H1 (cell line): ENCODE measurements around the gene WDR26.

Experiments used
- CHD1 ChIP-seq: IDR thresholded peaks from 2 replicates; pipeline ENCODE4 v1.6.1; 2012; ENCODE audit warnings: low read depth, low read length, improper control_type of control experiment
- EP300 ChIP-seq, 2 experiments: IDR thresholded peaks; 1 replicate in 1 of 2; 2 replicates in 1 of 2; pipeline ENCODE4 v1.6.1; 2011 to 2012; ENCODE audit warnings: low read depth in 2 of 2, low read length in 2 of 2, mild to moderate bottlenecking in 2 of 2, borderline replicate concordance in 1 of 2, inconsistent platforms in 1 of 2, moderate library complexity in 1 of 2
- GTF2F1 ChIP-seq: IDR thresholded peaks from 2 replicates; pipeline ENCODE4 v1.6.1; 2012; ENCODE audit warnings: low read depth, low read length, improper control_type of control experiment, borderline replicate concordance
- HDAC2 ChIP-seq, 2 experiments: fragments of 300-600 bp in 1 of 2; sonication (generic) in 1 of 2; IDR thresholded peaks; 2 replicates each; pipeline ENCODE4 v1.6.1; 2011 to 2012; ENCODE audit warnings: low read depth in 2 of 2, low read length in 2 of 2, mild to moderate bottlenecking in 2 of 2, moderate library complexity in 2 of 2, borderline replicate concordance in 1 of 2, inconsistent platforms in 1 of 2
- JUN ChIP-seq: IDR thresholded peaks from 2 replicates; pipeline ENCODE4 v1.6.1; 2011; ENCODE audit warnings: low read depth, mild to moderate bottlenecking, improper control_type of control experiment, low read length
- PHF8 ChIP-seq: fragments of 200-600 bp; sonication (generic); conservative IDR thresholded peaks from 2 replicates; pipeline ENCODE4 v1.7.1; 2012; ENCODE audit warnings: low read depth, mild to moderate bottlenecking, inconsistent platforms, low read length, moderate library complexity
- POLR2AphosphoS5 ChIP-seq: IDR thresholded peaks from 2 replicates; pipeline ENCODE4 v1.6.1; 2011; ENCODE audit warnings: low read depth, low read length
- RNF2 ChIP-seq: fragments of 200-900, 300-1000 bp; sonication (generic); IDR thresholded peaks from 2 replicates; pipeline ENCODE4 v1.7.1; 2016; ENCODE audit warnings: borderline replicate concordance, low read depth, mild to moderate bottlenecking, antibody characterized with exemption, low read length; ENCODE audit not compliant: poor library complexity, severe bottlenecking; ENCODE audit errors: missing control alignments
- USF2 ChIP-seq: IDR thresholded peaks from 2 replicates; pipeline ENCODE4 v1.6.1; 2011; ENCODE audit warnings: low read length, improper control_type of control experiment
- TF ChIP-seq, protein P1 (sequence below), 3 experiments: IDR thresholded peaks; 1 replicate in 2 of 3; 2 replicates in 1 of 3; pipeline versions ENCODE4 v1.5.1 to v1.6.1; 2011; ENCODE audit warnings: low read length in 3 of 3, mild to moderate bottlenecking in 3 of 3, inconsistent platforms in 2 of 3, low read depth in 1 of 3, moderate library complexity in 1 of 3; ENCODE audit not compliant: insufficient read depth in 1 of 3; ENCODE audit errors: control extremely low read depth in 1 of 3

GRCh38 chr1:224368409-224368808 lies 66.2 kb downstream of the WDR26 start:
- TF ChIP-seq GTF2F1, result no peak
- no peak for TF ChIP-seq USF2
- TF ChIP-seq, protein P1, sequence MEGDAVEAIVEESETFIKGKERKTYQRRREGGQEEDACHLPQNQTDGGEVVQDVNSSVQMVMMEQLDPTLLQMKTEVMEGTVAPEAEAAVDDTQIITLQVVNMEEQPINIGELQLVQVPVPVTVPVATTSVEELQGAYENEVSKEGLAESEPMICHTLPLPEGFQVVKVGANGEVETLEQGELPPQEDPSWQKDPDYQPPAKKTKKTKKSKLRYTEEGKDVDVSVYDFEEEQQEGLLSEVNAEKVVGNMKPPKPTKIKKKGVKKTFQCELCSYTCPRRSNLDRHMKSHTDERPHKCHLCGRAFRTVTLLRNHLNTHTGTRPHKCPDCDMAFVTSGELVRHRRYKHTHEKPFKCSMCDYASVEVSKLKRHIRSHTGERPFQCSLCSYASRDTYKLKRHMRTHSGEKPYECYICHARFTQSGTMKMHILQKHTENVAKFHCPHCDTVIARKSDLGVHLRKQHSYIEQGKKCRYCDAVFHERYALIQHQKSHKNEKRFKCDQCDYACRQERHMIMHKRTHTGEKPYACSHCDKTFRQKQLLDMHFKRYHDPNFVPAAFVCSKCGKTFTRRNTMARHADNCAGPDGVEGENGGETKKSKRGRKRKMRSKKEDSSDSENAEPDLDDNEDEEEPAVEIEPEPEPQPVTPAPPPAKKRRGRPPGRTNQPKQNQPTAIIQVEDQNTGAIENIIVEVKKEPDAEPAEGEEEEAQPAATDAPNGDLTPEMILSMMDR (IDR thresholded peaks at IDR 0.05; ENCODE audit: control extremely low read depth in 1 of 3, insufficient read depth in 1 of 3, low read depth in 1 of 3, low read length in 3 of 3), result no peak
- no peak for TF ChIP-seq CHD1
- TF ChIP-seq POLR2AphosphoS5, result no peak
- no peak for TF ChIP-seq JUN
- TF ChIP-seq RNF2, result no peak
- TF ChIP-seq EP300 (IDR thresholded peaks at IDR 0.05; ENCODE audit: borderline replicate concordance in 1 of 2, low read depth in 2 of 2, low read length in 2 of 2), result no peak
- TF ChIP-seq HDAC2 (IDR thresholded peaks at IDR 0.05; ENCODE audit: borderline replicate concordance in 1 of 2, low read depth in 2 of 2, low read length in 2 of 2), result no peak
- no peak for TF ChIP-seq PHF8
